ENCODE measurements around the gene COL24A1.

- no peak for TF ChIP-seq YY1 (IDR thresholded peaks at IDR 0.05; ENCODE audit: insufficient read depth, insufficient read length)
- no peak for TF ChIP-seq ZNF274 (IDR thresholded peaks at IDR 0.05; ENCODE audit: low read depth, low read length)
- TF ChIP-seq SUZ12 (IDR thresholded peaks at IDR 0.05; ENCODE audit: extremely low read depth, insufficient read depth, insufficient read length), result no peak
These were observed 19.7 kb upstream of the COL24A1 start for GRCh38 chr1:86176226-86176625.

Data from NT2/D1 (cell line).